A673 (cell line): ENCODE data around the gene NOTCH2NLA.
"Not testable (repeated sequence)": the region's sequence is repeated elsewhere in the genome, so short reads cannot be mapped to it uniquely, and the experiment has no call there.

Experiments
- CTCF ChIP-seq: fragments of 300-800, 200-600 bp; sonication (generic); conservative IDR thresholded peaks from 2 replicates; pipeline ENCODE4 v1.5.1; 2017; ENCODE audit warnings: low read depth, mild to moderate bottlenecking, antibody characterized with exemption, low read length, moderate library complexity, mixed read lengths
- EZH2 ChIP-seq: fragments of 200-600 bp; sonication (generic); IDR thresholded peaks from 2 replicates; pipeline ENCODE4 v1.6.1; 2017; ENCODE audit warnings: borderline replicate concordance, low read depth, mild to moderate bottlenecking, mixed read lengths, antibody characterized with exemption, low read length; ENCODE audit not compliant: poor library complexity, severe bottlenecking

DNA sequence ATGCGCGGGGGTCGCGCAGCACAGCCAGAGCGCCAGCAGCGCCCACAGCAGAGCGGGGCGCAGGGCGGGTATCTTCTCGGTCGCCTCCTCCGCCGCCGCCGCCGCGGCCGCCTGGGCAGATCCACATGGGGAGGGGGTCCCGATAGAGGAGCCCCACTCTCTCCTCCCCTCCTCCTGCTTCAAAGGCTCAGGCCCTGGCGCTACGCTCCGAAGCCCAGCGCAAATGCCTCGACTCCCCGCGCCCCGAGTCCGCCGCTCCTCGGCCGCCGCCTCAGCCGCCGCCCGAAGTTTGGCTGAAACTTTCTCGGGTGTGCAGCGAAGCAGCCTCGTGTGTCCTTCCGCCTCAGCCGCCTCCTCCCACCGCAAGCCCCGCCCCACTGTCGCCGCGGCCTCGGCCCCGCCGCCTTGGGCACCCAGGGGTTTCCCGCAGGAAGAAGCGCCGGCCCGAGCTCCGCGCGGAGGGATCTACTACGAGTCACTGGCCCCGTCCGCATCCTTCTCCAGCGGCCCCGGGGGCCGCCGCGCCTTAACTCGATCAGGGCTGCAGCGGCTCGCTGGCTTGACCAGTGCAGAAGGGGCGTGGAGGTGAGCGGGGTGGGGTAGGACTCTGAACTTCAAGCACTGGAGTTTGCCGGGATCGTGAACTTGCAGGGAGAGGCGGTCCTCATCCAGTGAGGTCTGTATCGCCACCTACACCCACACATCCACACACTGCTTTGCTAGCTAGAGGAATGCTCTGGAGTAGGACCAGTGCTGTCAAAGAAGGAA, at the start of gene NOTCH2NLA:
- not testable (repeated sequence) for TF ChIP-seq CTCF, EZH2
